HG03060 (cell line): ENCODE measurements around the gene CDK14.
A peak's percentile ranks its signal among the peaks of the same experiment; 100 is the strongest.

Source experiments
- ATAC-seq: cut with Tn5 transposase; IDR thresholded peaks from one replicate; pipeline ENCODE4 v1.9.1; 2021; ENCODE audit warnings: low read depth, moderate number of reproducible peaks; ENCODE audit not compliant: unreplicated experiment

The CDK14 gene

GRCh38 chr7:90596671-90597562 lies 796 bp downstream of the CDK14 start:
- peak; percentile 29 for ATAC-seq

DNA sequence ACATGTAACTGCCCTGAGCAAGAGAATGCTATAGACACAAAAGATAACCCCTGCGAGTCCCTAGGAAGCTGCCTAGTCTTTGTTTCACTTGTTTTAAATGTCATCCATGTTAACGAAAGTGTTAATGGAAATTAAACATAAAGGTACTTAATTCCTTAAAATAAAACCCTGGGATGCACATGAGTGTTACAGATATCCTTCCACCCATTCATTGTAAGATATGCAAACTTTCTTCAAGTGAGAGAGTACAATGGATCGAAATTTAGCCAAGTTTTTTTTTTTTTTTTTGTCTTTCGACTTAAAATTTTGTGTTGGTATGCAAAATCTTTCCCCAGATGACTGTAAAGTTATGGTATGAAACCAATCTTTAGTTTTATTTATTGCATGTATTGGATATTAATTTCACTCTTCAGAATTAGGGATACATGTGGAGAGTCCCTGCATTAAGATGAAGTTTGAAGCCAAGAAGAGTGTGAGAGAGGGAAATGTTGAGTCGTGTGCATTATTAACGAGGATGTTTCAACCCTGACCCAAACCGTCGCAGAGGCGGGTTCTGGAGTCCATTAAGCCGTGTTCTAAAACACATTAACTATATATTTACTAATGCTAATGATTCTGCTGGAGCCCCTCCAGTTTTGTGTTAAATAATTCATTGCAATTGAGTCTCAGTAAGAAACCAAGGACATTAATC lies 1.6 kb downstream of the CDK14 start:
- no peak for ATAC-seq

DNA sequence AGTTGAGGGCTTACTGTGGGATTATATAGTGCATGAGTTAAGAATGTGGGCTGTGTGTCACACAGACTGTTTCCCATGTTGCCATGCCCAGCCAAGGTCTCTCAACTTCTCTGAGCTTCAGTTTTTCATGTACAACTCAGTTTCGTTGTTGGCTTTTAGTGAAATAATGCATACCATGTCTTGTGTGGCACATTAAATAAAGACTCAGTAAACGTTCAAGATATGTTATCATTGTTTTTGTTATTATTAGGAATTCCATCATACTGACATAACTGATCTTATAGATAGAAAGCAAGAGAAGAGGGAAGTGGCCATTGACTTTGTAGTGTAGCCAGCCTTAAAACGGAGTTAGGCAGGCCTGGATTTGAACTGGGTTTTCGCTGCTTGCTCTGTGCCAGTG lies 2.9 kb downstream of the CDK14 start:
- no peak for ATAC-seq

GRCh38 chr7:90599892-90600555 lies 3.9 kb downstream of the CDK14 start:
- ATAC-seq, result no peak

DNA sequence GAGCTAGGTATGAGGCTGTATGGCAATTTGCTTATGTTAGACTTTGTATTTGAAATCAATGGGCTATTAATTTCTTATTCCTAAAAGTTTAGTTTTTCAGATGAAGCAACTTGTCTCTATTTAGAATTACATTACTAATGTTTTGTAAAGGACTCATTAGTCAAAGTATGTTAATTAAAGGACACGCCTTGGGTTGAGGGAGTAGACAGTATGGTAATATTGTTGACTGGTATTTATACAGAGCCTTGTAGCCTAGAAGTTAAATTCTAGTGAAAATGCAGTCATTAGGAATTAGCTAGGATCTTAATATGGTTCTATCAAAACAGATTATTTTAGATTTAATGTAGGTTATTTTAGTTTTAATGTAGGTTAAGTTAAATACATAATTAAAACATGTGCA lies 6.2 kb downstream of the CDK14 start:
- ATAC-seq, result no peak

- no peak for ATAC-seq
These were observed 7.2 kb downstream of the CDK14 start for GRCh38 chr7:90603346-90603745.

DNA sequence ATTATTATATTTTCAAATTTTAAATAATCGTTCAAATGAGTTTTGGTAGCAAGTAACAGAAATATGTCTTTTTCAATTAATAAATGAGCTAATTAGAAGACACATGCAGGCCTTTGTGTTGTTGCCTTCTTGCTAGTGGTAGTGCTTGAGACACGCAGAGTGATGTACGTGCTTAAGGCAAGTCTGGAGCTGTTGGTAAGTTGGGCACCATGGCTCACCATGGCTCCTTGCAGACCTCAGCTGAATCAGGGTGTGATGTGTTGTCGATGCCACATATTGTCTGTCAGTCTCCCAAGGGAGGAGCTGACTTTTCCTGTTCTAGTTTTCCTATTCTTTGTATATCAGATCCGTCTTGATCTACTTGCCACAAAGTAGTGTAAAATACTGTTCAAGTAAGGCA lies 8.3 kb downstream of the CDK14 start:
- ATAC-seq, result no peak

GRCh38 chr7:90605055-90605454 lies 8.9 kb downstream of the CDK14 start:
- no peak for ATAC-seq

DNA sequence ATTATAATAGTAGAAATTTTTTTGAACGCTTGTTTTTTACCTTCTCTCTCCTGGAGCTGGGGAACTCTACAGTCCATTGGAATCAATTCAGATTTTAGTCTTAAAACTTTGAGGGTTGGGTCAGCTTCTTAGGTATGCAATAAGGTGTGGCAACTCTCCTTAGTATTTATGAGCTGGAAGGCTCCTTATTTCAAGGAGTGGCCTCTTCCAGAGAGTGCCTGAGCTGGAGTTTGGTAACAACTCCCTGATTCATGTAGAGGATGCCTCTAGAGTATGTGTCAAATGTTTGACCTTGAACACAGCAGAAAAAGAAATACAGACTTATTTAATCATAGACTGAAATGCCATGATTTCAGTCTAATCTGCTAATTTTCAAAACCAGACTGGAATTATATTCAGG lies 11.1 kb downstream of the CDK14 start:
- no peak for ATAC-seq

DNA sequence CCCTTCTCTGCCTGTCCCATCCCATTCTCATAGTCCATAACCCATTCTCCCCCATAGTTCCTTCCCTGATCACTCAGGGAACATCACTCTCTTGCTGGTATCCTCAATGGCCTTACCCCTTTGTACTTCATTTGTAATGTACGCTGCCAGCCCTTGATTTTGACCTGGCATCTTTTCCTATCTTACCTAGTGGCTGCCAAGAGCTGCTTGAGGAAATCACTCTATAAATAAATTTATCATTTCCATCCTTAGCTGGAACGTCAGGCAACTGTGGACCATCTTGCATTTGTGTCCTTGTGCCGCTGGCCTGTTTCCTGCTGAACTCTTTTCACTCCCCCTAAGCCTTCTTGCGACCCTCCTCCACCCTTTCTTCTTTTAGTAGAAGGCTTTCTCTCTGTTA lies 14.0 kb downstream of the CDK14 start:
- no peak for ATAC-seq

DNA sequence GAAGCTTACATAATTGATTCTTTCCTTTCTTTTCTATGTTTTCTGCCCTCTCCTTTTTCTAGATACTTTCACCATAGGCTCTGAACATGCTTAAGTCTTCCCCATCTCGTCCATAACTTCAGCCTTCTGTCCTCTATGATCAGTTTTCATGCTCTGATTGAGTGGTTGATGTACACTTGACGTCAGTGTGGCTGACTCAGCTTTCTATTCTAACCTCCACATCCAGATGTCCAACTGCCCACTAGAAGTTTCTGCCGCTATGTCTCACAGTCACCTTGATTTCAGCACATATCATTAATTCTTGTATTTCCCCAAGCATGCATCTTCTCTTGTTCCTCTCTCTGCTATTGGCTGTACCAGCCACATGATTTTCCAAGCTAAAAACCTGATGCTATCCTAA lies 15.0 kb downstream of the CDK14 start:
- no peak for ATAC-seq

GRCh38 chr7:90613088-90613498 lies 17.0 kb downstream of the CDK14 start:
- peak; percentile 80 for ATAC-seq

GRCh38 chr7:90617442-90617841 lies 21.3 kb downstream of the CDK14 start:
- ATAC-seq, result no peak

- ATAC-seq, result no peak
These were observed 22.8 kb downstream of the CDK14 start for GRCh38 chr7:90618876-90619275.

GRCh38 chr7:90621125-90621746 lies 25.1 kb downstream of the CDK14 start:
- peak; percentile 64 for ATAC-seq

GRCh38 chr7:90621747-90622140 lies 25.6 kb downstream of the CDK14 start:
- no peak for ATAC-seq

GRCh38 chr7:90622670-90623069 lies 26.5 kb downstream of the CDK14 start:
- no peak for ATAC-seq

DNA sequence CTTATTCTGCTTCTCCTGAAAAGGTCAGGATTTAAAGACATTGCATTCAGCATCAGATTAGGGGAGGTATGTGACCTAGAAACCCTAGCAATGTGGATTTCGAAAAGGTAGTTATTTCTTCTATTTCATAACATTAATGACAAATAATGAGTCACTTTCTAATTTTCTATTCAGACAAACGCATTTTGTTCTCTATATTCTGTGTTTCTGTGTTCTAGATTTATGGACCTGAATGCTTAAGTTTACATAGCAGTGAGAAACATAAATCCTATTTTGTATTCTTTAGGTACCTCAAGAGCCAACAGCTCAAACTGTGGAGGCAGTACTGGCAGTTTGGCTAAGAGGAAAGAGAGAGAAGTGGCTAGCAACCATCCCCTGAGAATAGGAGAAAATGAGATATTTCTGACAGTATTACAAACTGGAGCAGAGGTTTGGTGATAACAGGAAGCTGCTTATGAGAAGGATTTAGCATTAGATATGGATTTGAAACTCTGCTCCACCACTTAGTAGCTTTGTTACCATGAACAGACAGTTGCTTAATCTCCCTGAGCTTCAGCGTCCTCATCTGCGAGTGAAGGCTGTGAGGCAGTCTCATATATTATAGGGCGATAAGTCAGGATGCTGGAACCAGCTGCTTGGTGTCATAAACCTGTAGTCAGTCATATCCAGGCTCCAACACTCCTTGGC lies 28.2 kb downstream of the CDK14 start:
- no peak for ATAC-seq

DNA sequence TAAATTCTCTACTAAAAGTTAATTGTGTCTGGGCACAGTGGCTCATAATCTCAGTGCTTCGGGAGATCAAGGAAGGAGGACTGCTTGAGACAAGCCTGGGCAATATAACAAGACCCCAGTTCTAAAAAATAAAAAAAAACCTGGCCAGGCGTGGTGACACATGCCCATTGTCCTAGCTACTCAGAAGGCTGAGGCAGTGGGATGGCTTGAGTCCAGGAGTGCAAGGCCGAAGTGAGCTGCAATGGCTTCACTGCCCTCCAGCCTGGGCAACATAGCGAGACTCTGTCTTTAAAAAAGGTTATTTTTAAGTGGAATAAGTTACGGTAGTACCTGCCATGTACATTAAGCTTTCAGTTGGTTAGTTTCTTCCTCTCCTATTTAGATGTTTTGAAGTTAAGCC lies 28.9 kb downstream of the CDK14 start:
- no peak for ATAC-seq

DNA sequence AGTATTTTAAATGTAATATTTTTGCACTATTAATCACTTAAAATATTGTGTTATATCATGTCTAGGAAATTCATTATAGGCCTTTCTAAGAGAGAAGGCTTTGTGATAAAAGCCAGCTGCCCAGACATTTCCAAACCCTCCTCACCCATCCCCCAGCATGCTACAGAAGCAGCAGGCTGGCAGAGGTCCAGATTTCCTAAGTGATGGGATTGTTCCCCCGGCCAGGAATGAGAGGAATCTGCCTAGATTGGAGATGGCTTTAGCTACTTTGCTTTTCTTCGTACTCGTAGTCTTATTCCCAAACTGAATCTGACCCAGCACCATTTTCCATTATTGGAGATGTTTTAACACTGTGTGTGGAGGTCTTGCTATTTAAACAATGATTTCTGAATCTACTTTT lies 29.4 kb downstream of the CDK14 start:
- ATAC-seq, result no peak
